HG02571 (cell line): Measurements from ENCODE around the gene NFASC.

Experiments used
- ATAC-seq: cut with Tn5 transposase; IDR thresholded peaks from one replicate; pipeline ENCODE4 v1.9.1; 2021; ENCODE audit warnings: mild to moderate bottlenecking, moderate library complexity; ENCODE audit not compliant: unreplicated experiment

Gene NFASC

GRCh38 chr1:204858363-204858821 is 12.3 kb upstream of the NFASC start:
- ATAC-seq: no peak

GRCh38 chr1:204859861-204860267 is 10.8 kb upstream of the NFASC start:
- ATAC-seq: no peak

- ATAC-seq: no peak
These were observed 7.6 kb upstream of the NFASC start for GRCh38 chr1:204863024-204863423.

- no peak for ATAC-seq
These were observed 6.9 kb upstream of the NFASC start for GRCh38 chr1:204863730-204864129.

GRCh38 chr1:204866051-204866596 is 4.5 kb upstream of the NFASC start:
- no peak for ATAC-seq

- no peak for ATAC-seq
These were observed 3.5 kb upstream of the NFASC start for GRCh38 chr1:204867203-204867602.

- ATAC-seq: no peak
These were observed 2.9 kb upstream of the NFASC start for GRCh38 chr1:204867666-204868339.

GRCh38 chr1:204868340-204868700 is 2.3 kb upstream of the NFASC start:
- ATAC-seq: no peak

- no peak for ATAC-seq
These were observed 1.6 kb upstream of the NFASC start for GRCh38 chr1:204869097-204869496.

GRCh38 chr1:204871405-204872037 is 859 bp downstream of the NFASC start:
- no peak for ATAC-seq

- no peak for ATAC-seq
These were observed 1.7 kb downstream of the NFASC start for GRCh38 chr1:204872262-204872881.

- no peak for ATAC-seq
These were observed 2.5 kb downstream of the NFASC start for GRCh38 chr1:204873176-204873575.

- ATAC-seq: no peak
These were observed 3.1 kb downstream of the NFASC start for GRCh38 chr1:204873714-204874113.

- no peak for ATAC-seq
These were observed 3.6 kb downstream of the NFASC start for GRCh38 chr1:204874274-204874673.

- ATAC-seq: no peak
These were observed 4.6 kb downstream of the NFASC start for GRCh38 chr1:204875255-204875654.

GRCh38 chr1:204878621-204879234 is 8.1 kb downstream of the NFASC start:
- ATAC-seq: no peak

GRCh38 chr1:204879351-204879750 is 8.7 kb downstream of the NFASC start:
- no peak for ATAC-seq

- ATAC-seq: no peak
These were observed 10.2 kb downstream of the NFASC start for GRCh38 chr1:204880906-204881305.

- ATAC-seq: no peak
These were observed 11.8 kb downstream of the NFASC start for GRCh38 chr1:204882479-204882878.

- ATAC-seq: no peak
These were observed 12.7 kb downstream of the NFASC start for GRCh38 chr1:204883405-204883804.

GRCh38 chr1:204885288-204885711 is 14.6 kb downstream of the NFASC start:
- ATAC-seq: no peak
